Endothelial cell of umbilical vein (primary cell): ENCODE results near the gene AGMO. TPM values are rescaled to one million over a fixed set of nuclear protein-coding genes. Genes with fewer than 3 reads are reported as not detected.

Experiments used
- BruUV-seq: library from RNA; stranded (reverse); fragments of 400-500 nt; replicated peaks from 2 replicates; lab custom pipeline; 2021; lab: Mats Ljungman, UMichigan
- CTCF ChIA-PET: fragments of 300-600, 350-600 bp; sonication (Branson Sonifier 250); formaldehyde crosslinking; loops from one replicate; lab custom pipeline; 2021; ENCODE audit warnings: antibody characterized with exemption, inconsistent platforms; lab: Charles Lee
- POLR2A ChIA-PET: fragments of 300-600, 350-600 bp; sonication (Branson Sonifier 250); formaldehyde crosslinking; loops from one replicate; lab custom pipeline; 2021; ENCODE audit warnings: antibody characterized with exemption, inconsistent platforms; lab: Charles Lee
- DNase-seq: peaks from one replicate; pipeline ENCODE4 v3.0.0-alpha.2; 2011; ENCODE audit warnings: low read depth, low spot score
- FAIRE-seq: peaks from 2 replicates; lab custom pipeline; 2011; peaks lifted over from hg19 to GRCh38; lab: Jason Lieb, UNC
- H2AFZ ChIP-seq: 2 replicates; pipeline ENCODE4 v1.6.0; 2012; ENCODE audit warnings: low read depth, low read length, control low read depth, inconsistent platforms
- H3K27ac ChIP-seq: 2 replicates; pipeline ENCODE4 v1.5.1; 2011; ENCODE audit warnings: low read depth, mild to moderate bottlenecking, control low read depth, low read length, moderate library complexity; ENCODE audit not compliant: insufficient read depth
- H3K27me3 ChIP-seq, 2 experiments: 2 replicates each; pipeline versions ENCODE4 v1.6.0 to v1.6.1; 2011; ENCODE audit warnings: low read length in 2 of 2, mixed read lengths in 1 of 2; ENCODE audit not compliant: control insufficient read depth in 2 of 2, insufficient read depth in 2 of 2
- H3K36me3 ChIP-seq, 2 experiments: 2 replicates in 1 of 2; 3 replicates in 1 of 2; pipeline ENCODE4 v1.5.1; 2011; ENCODE audit warnings: low read length in 2 of 2, mild to moderate bottlenecking in 1 of 2, moderate library complexity in 1 of 2; ENCODE audit not compliant: control insufficient read depth in 2 of 2, insufficient read depth in 2 of 2; ENCODE audit errors: extremely low read depth in 1 of 2
- H3K4me1 ChIP-seq: 3 replicates; pipeline ENCODE4 v1.5.1; 2011; ENCODE audit warnings: mild to moderate bottlenecking, low read length; ENCODE audit not compliant: control insufficient read depth, insufficient read depth; ENCODE audit errors: extremely low read depth
- H3K4me2 ChIP-seq: 2 replicates; pipeline ENCODE4 v1.6.1; 2011; ENCODE audit warnings: low read length, control low read depth, mixed read lengths; ENCODE audit not compliant: insufficient read depth
- H3K4me3 ChIP-seq, 3 experiments: fragments of 200-600 bp in 1 of 3; sonication (generic), shearing (Covaris generic) in 1 of 3; replicated peaks in 1 of 3; 2 replicates each; pipeline ENCODE4 v1.5.1; 2011 to 2016; ENCODE audit warnings: control low read depth in 3 of 3, low read length in 3 of 3, mild to moderate bottlenecking in 2 of 3, inconsistent platforms in 1 of 3, low read depth in 1 of 3, moderate library complexity in 1 of 3; ENCODE audit not compliant: insufficient read depth in 1 of 3
- H3K79me2 ChIP-seq: 2 replicates; pipeline ENCODE4 v1.6.0; 2012; ENCODE audit warnings: low read length, inconsistent platforms; ENCODE audit not compliant: control insufficient read depth, insufficient read depth
- H3K9ac ChIP-seq: replicated peaks from 2 replicates; pipeline ENCODE3; 2011; ENCODE audit warnings: low read length, control low read depth; ENCODE audit not compliant: insufficient read depth; ENCODE audit errors: extremely low read depth
- H3K9me1 ChIP-seq: replicated peaks from 3 replicates; pipeline ENCODE4 v1.6.0; 2011; ENCODE audit warnings: mild to moderate bottlenecking, low read length; ENCODE audit not compliant: control insufficient read depth, insufficient read depth; ENCODE audit errors: extremely low read depth
- H3K9me3 ChIP-seq: replicated peaks from 2 replicates; pipeline ENCODE4 v1.5.1; 2012; ENCODE audit warnings: low read length, inconsistent platforms; ENCODE audit not compliant: control insufficient read depth, insufficient read depth
- H4K20me1 ChIP-seq: replicated peaks from 2 replicates; pipeline ENCODE3; 2011; ENCODE audit warnings: mild to moderate bottlenecking, low read length; ENCODE audit not compliant: control insufficient read depth, insufficient read depth; ENCODE audit errors: extremely low read depth
- CTCF ChIP-seq, 2 donors: IDR thresholded peaks; 1 replicate in 1 of 2; 2 replicates in 1 of 2; pipeline ENCODE4 v1.5.1; 2011; ENCODE audit warnings: low read length in 2 of 2, mild to moderate bottlenecking in 2 of 2, moderate library complexity in 2 of 2, control low read depth in 1 of 2, inconsistent platforms in 1 of 2, low read depth in 1 of 2; ENCODE audit not compliant: insufficient read depth in 1 of 2; ENCODE audit errors: extremely low read depth in 1 of 2
- EZH2 ChIP-seq: IDR thresholded peaks from 2 replicates; pipeline ENCODE4 v1.6.1; 2012; ENCODE audit warnings: borderline replicate concordance, low read depth, mild to moderate bottlenecking, moderate library complexity, low read length, inconsistent platforms; ENCODE audit not compliant: severe bottlenecking
- FOS ChIP-seq: IDR thresholded peaks from 2 replicates; pipeline ENCODE4 v1.6.1; 2011; ENCODE audit warnings: mild to moderate bottlenecking, low read length, moderate library complexity, borderline replicate concordance; ENCODE audit not compliant: insufficient read depth
- GATA2 ChIP-seq: IDR thresholded peaks from 2 replicates; pipeline ENCODE4 v1.7.0; 2011; ENCODE audit warnings: low read depth, mild to moderate bottlenecking, moderate library complexity, mixed read lengths, low read length; ENCODE audit not compliant: insufficient read length, insufficient read depth
- JUN ChIP-seq: IDR thresholded peaks from 2 replicates; pipeline ENCODE4 v1.6.1; 2011; ENCODE audit warnings: borderline replicate concordance, low read depth; ENCODE audit not compliant: insufficient read length, insufficient read depth
- MAX ChIP-seq: IDR thresholded peaks from 2 replicates; pipeline ENCODE4 v1.6.1; 2011; ENCODE audit not compliant: insufficient read depth, insufficient read length
- MYC ChIP-seq: IDR thresholded peaks from one replicate; pipeline ENCODE4 v1.6.1; 2011; ENCODE audit warnings: mild to moderate bottlenecking, low read depth, low read length
- POLR2A ChIP-seq: IDR thresholded peaks from 2 replicates; pipeline ENCODE4 v1.6.1; 2012; ENCODE audit warnings: low read depth, mild to moderate bottlenecking, control low read depth, low read length
- dilution Hi-C: fragments of 300-500 bp; cut with MboI; formaldehyde crosslinking; loops from one replicate; pipeline ENCODE4 v1.15.0; 2019; ENCODE audit warnings: low sequenced_read_pairs; ENCODE audit not compliant: extremely low pct_ligation_motif_present
- intact Hi-C: fragments of 100-400 bp; cut with micrococcal nuclease; formaldehyde crosslinking; loops from one replicate; pipeline ENCODE4 v1.10.0; 2022
- polyA plus RNA-seq, 4 experiments: library from polyadenylated mRNA; depleted of rRNA in 3 of 4; stranded (reverse) in 3 of 4; unstranded in 1 of 4; fragments of >200 nt; gene quantifications; 2 replicates each; pipeline versions ENCODE4 v1.2.1 to v1.2.3, GENCODE V29; 2011 to 2012; ENCODE audit warnings: missing spikeins in 1 of 4
- total RNA-seq: library from RNA; stranded (reverse); gene quantifications from 2 replicates; pipeline ENCODE4 v1.2.3, GENCODE V29; 2021

Gene AGMO
- total and polyA plus RNA-seq, 2 donors (not counting 3 experiments of a cell fraction or from before 2014, with no cell fraction given), result 0.23 to 0.40 TPM

- BruUV-seq, result no TSS peak
- TF ChIP-seq MAX, result no peak
- no peak for TF ChIP-seq MYC
- no peak for TF ChIP-seq EZH2
- no peak for TF ChIP-seq GATA2
- TF ChIP-seq POLR2A, result no peak
- no peak for TF ChIP-seq JUN
- TF ChIP-seq FOS, result no peak
- dilution Hi-C loops (no loop called here), intact Hi-C loops (no loop called here)
- Histone ChIP-seq H3K79me2 (no peaks in the 10 kb centered on the region), H3K9me1 (no peaks in the 10 kb centered on the region), H3K27me3 (no peaks in the 10 kb centered on the region), H3K27ac (no peak overlapping the region), H3K4me1 (no peaks in the 10 kb centered on the region), H3K4me3 (no peak overlapping the region), H4K20me1 (no peaks in the 10 kb centered on the region), H3K36me3 (no peaks in the 10 kb centered on the region), H3K4me2 (no peak overlapping the region), H3K9ac (no peak overlapping the region), H2AFZ (no peak overlapping the region), H3K9me3 (no peaks in the 10 kb centered on the region)
- ChIA-PET CTCF (no interaction called here), POLR2A (no interaction called here)
- no peak for DNase-seq
- FAIRE-seq, result no peak
Observed at GRCh38 chr7:15475808-15476530, 85.8 kb downstream of the AGMO start.

GRCh38 chr7:15471669-15471950, 90.2 kb downstream of the AGMO start:
- Histone ChIP-seq H3K9ac (no peak overlapping the region), H2AFZ (no peak overlapping the region), H4K20me1 (no peaks in the 10 kb centered on the region), H3K9me3 (no peaks in the 10 kb centered on the region), H3K27ac (no peak overlapping the region), H3K4me2 (no peak overlapping the region), H3K36me3 (no peaks in the 10 kb centered on the region), H3K79me2 (no peaks in the 10 kb centered on the region), H3K9me1 (no peaks in the 10 kb centered on the region), H3K27me3 (no peaks in the 10 kb centered on the region), H3K4me3 (no peak overlapping the region), H3K4me1 (no peaks in the 10 kb centered on the region)
- intact Hi-C loops (no loop called here), dilution Hi-C loops (no loop called here)
- no peak for FAIRE-seq
- no peak for DNase-seq
- no TSS peak for BruUV-seq
- TF ChIP-seq CTCF (IDR thresholded peaks at IDR 0.05; ENCODE audit: extremely low read depth in 1 of 2, insufficient read depth in 1 of 2, low read depth in 1 of 2, low read length in 2 of 2) (no peak), POLR2A (no peak), GATA2 (no peak)
- CTCF ChIA-PET, result interaction anchor here (0.9 kb wide), 1 partner anchor 10 kb away, joined by 3 read pairs; no protein-coding TSS in a partner anchor
- POLR2A ChIA-PET, result no interaction called here
